ENCODE data around the gene SUPV3L1.
"Not testable (repeated sequence)": the region's sequence is repeated elsewhere in the genome, so short reads cannot be mapped to it uniquely, and the experiment has no call there.

Gene SUPV3L1

GRCh38 chr10:69179743-69180524, at the start of gene SUPV3L1:
TSS of gene SUPV3L1 (plus strand) at chr10:69180234. CDS start at chr10:69180292, 58 bp downstream.
- DNase-seq: peak; percentile 96

- DNase-seq: no peak
These were observed 49.8 kb upstream of the SUPV3L1 start for GRCh38 chr10:69130251-69130650.

DNA sequence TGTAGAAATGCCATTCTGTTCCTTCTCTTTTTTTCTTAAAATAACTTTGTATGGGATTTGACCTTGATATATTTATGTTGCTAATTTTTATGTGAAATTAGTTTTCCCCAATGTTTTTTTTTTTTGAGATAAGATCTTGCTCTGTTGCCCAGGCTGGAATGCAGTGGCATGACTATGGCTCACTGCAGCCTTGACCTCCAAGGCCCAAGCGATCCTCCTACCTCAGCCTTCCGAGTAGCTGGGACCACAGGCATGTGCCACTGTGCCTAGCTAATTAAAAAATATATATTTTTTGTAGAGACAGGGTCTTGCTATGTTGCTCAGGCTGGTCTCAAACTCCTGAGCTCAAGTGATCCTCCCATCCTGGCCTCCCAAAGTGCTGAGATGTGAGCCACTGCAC, 40.1 kb upstream of the SUPV3L1 start:
- DNase-seq: no peak

DNA sequence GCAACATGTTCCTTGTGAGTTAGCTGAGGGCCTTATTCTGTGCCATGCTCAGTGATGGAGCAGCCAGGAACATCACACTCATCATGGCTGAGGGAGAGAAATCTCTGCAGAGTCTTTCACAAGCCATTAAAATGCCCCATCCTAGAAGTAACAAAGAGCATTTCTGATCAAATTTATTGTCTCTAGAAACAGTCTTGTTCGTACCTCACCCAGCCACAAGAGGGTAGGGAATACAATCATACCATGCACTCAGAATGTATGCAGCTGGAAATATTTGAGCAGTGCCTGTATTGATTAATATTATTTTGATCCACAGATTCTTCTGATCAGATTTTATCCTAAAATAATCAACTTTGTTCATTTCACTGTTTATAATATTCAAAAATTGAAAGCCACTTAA, 38.7 kb upstream of the SUPV3L1 start:
- no peak for DNase-seq

DNA sequence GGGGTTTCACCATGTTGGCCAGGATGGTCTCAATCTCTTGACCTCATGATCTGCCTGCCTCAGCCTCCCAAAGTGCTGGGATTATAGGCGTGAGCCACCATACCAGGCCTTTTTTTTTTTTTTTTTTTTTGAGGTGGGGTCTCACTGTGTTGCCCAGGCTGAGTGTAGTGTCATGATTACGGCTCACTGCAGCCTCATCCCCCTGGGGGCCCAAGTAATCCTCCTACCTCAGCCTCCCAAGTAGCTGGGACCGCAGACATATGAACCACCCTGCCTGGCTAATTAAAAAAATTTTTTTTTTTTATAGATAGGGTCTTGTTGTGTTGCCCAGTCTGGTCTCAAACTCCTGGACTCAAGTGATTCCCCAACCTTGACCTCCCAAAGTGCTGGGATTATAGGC, 38.0 kb upstream of the SUPV3L1 start:
- DNase-seq: not testable (repeated sequence)

- no peak for DNase-seq
These were observed 37.1 kb upstream of the SUPV3L1 start for GRCh38 chr10:69142983-69143382.

GRCh38 chr10:69145329-69145728, 34.7 kb upstream of the SUPV3L1 start:
- DNase-seq: no peak

GRCh38 chr10:69145864-69146263, 34.2 kb upstream of the SUPV3L1 start:
- no peak for DNase-seq

DNA sequence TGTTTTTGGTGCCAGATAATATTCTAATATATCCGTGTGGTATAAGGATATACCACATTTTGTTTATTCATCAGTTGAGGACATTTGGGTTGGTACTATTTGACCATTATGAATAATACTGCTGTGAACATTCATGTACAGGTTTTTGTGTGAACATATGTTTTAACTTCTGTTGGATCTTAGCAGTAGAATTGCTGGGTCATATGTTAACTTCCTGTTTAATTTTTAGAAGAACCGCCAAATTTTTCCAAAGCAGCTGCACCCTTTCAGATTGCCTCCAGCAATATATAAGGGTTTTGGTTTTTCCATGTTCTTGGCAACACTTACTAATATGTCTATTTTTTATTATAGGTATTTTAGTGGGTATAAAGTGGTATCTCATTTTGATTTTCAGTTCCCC, 33.3 kb upstream of the SUPV3L1 start:
- DNase-seq: no peak

GRCh38 chr10:69151984-69152383, 28.1 kb upstream of the SUPV3L1 start:
- DNase-seq: no peak

- DNase-seq: no peak
These were observed 26.8 kb upstream of the SUPV3L1 start for GRCh38 chr10:69153227-69153626.

GRCh38 chr10:69160809-69161241, 19.2 kb upstream of the SUPV3L1 start:
- DNase-seq: no peak

- no peak for DNase-seq
These were observed 11.5 kb upstream of the SUPV3L1 start for GRCh38 chr10:69168493-69168892.

DNA sequence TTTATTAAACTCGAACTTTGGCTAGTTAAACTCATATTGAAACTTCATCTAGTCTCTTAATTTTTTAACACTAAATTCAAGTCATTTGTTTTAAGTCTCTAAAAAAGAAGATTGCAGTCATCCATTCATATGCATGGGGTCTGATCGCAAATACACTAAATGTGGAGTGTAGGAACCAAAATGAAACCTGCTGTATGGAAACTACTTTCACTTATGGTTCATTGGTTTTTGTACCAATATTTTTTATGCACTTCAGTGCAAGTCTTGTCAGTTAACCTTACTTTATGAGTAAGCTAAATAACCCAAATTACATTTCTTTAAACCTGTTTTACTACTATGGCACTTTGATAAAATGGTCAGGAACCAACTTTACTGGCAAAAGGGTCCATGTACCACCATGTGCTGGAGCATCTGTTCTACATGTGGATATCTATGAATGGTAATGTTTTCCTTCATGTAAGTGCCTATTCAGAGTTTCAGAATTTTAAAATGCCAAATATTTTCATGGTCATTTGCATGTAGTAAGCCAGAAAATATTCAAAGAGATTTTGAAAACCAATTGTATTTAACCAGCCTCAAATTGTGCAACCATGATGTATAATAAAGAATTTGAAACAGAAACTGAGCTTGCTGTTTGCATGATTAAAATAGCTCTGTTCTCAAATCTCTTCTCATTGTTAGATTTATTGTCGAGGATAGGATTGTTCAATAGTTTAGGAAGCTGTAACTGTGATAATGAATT, 7.6 kb upstream of the SUPV3L1 start:
- no peak for DNase-seq

DNA sequence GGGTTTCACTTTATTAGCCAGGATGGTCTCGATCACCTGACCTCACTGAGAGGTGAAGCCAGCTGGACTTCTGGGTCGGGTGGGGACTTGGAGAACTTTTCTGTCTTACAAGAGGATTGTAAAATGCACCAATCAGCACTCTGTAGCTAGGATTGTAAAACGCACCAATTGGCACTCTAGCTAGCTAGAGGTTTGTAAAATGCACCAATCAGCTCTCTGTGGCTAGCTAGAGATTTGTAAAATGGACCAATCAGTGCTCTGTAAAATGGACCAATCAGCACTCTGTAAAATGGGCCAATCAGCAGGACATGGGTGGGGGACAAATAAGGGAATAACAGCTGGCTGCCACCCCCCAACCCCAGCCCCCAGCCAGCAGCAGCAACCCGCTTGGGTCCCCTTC, 4.7 kb upstream of the SUPV3L1 start:
- not testable (repeated sequence) for DNase-seq

GRCh38 chr10:69176823-69177222, 3.2 kb upstream of the SUPV3L1 start:
- no peak for DNase-seq

GRCh38 chr10:69179089-69179742, 818 bp upstream of the SUPV3L1 start:
- no peak for DNase-seq

DNA sequence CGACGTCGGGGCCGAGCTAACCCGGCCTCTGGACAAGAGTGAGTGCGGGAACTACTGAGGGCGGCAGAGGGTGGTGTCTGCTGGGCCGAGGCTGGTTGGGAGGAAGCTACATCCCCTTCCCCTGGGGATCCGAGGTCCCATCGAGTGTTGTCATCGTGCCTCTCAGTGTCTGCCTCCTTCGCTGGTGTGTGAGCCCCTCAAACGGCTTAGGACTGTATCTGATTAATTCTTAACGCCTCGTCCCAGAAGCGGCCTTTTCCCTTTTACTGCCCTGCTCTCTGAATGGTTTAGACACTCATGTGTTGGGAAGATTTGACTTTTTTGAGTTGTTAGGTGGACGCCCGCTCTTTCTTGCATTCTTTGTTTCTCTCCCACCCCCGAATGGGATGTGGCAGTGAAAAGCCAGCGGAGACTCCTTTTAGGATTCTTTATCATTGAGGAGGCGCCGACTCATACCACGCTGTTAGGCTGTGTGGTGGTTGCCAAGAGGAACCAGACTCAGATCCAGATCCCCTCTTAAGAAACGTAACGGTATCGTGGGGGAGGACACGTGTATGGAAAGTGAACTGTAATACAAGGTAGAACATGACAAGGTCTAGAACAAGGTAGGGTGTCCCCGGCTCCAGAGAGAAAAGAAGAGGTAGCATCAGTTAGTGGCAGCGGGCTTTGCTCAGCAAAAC, 631 bp downstream of the SUPV3L1 start:
- no peak for DNase-seq

- DNase-seq: no peak
These were observed 1.4 kb downstream of the SUPV3L1 start for GRCh38 chr10:69181433-69181832.

DNA sequence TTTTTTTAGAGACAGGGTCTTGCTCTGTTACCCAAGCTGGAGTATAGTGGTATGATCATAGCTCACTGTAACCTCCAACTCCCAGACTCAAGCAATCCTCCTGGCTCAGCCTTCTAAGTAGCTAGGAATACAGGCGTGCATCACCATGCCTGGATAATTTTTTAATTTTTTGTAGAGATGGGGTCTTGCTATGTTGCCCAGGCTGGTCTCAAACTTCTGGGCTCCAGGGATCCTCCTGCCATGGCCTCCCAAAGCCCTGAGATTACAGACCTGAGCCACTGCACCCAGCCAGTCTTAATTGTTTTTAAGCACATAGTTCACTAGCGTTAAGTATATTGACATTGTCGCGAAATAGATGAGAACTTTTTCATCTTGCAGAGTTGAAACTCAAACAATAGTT, 2.0 kb downstream of the SUPV3L1 start:
- no peak for DNase-seq

- DNase-seq: no peak
These were observed 6.5 kb downstream of the SUPV3L1 start for GRCh38 chr10:69186524-69186923.

GRCh38 chr10:69201045-69201444, 21.0 kb downstream of the SUPV3L1 start:
- DNase-seq: no peak

DNA sequence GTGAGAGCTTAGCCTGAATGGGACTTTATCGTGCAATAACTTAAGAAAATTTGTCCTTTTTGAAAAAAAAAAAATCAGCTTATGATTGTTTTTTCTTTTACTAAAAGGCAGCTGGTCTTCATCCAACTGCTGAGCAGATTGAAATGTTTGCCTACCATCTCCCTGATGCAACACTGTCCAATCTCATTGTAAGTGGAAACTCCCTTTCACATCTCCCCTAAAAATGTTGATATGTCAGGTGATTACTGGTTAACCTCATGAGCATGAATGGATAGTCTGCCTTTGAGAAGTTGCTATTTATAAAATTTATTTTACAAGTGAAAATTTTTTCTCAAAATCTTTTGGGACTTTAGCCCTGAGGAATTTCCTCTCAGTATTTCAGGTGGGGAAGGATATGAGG, 22.3 kb downstream of the SUPV3L1 start:
- no peak for DNase-seq
